ENCODE results near the gene RNF138. TPM values are rescaled to one million over a fixed set of nuclear protein-coding genes. Genes with fewer than 3 reads are reported as not detected.
A peak's percentile ranks its signal among the peaks of the same experiment; 100 is the strongest.

RNF138 gene
- polyA plus RNA-seq, 1 donor (not counting 4 experiments of a cell fraction or from before 2014, with no cell fraction given) = 18.0 TPM

GRCh38 chr18:32048507-32049091, 43.1 kb upstream of the RNF138 start:
- H4K20me1 ChIP-seq (ENCODE audit: control insufficient read depth, extremely low read depth, insufficient read depth, low read length) = no peaks in the 10 kb centered on the region
- DNase-seq (ENCODE audit: low read depth, low spot score) (no peak), FAIRE-seq (no peak)
- TF ChIP-seq CTCF (optimal IDR thresholded peaks at IDR 0.05 in 1 of 3, IDR thresholded peaks at IDR 0.05 in 1 of 3, conservative IDR thresholded peaks at IDR 0.05 in 1 of 3; ENCODE audit: extremely low read depth in 1 of 3, insufficient read depth in 2 of 3, low read length in 3 of 3) = no peak
- no peak for TF ChIP-seq EZH2 (IDR thresholded peaks at IDR 0.05; ENCODE audit: low read length)
- no peak overlapping the region for H3K4me3 ChIP-seq (ENCODE audit: control insufficient read depth in 2 of 3, extremely low read depth in 1 of 3, insufficient read depth in 2 of 3, low read depth in 1 of 3, low read length in 3 of 3)
- H3K9me1 ChIP-seq (ENCODE audit: control insufficient read depth, extremely low read depth, insufficient read depth, low read length) = peaks cover 2% of the 10 kb centered on the region
- H3K27me3 ChIP-seq (ENCODE audit: control insufficient read depth, extremely low read depth, insufficient read depth, low read length) = no peaks in the 10 kb centered on the region
- no peak overlapping the region for H3K4me2 ChIP-seq (ENCODE audit: control insufficient read depth, extremely low read depth, insufficient read depth, low read depth, low read length)
- no peaks in the 10 kb centered on the region for H3K9me3 ChIP-seq (ENCODE audit: control insufficient read depth, low read depth, low read length)
- no peaks in the 10 kb centered on the region for H3K79me2 ChIP-seq (ENCODE audit: control insufficient read depth, insufficient read depth, low read length)
- H2AFZ ChIP-seq (ENCODE audit: control insufficient read depth, low read length) = no peak overlapping the region
- no peak overlapping the region for H3K9ac ChIP-seq (ENCODE audit: control insufficient read depth, extremely low read depth, insufficient read depth, low read length)
- H3K27ac ChIP-seq (ENCODE audit: control insufficient read depth, insufficient read depth, low read length) = no peak overlapping the region
- dilution Hi-C loops (cut with MboI; ENCODE audit: extremely low pct_ligation_motif_present, low sequenced_read_pairs) = no loop called here
- H3K36me3 ChIP-seq (ENCODE audit: control insufficient read depth in 2 of 2, extremely low read depth in 1 of 2, insufficient read depth in 2 of 2, low read length in 2 of 2) = no peaks in the 10 kb centered on the region
- H3K4me1 ChIP-seq (ENCODE audit: control insufficient read depth, extremely low read depth, insufficient read depth, low read length) = peaks cover 6% of the 10 kb centered on the region

GRCh38 chr18:32049393-32050171, 42.1 kb upstream of the RNF138 start:
- FAIRE-seq = no peak
- dilution Hi-C loops (cut with MboI; ENCODE audit: extremely low pct_ligation_motif_present, low sequenced_read_pairs) = no loop called here
- DNase-seq (ENCODE audit: low read depth, low spot score) = no peak
- Histone ChIP-seq H3K4me1 (ENCODE audit: control insufficient read depth, extremely low read depth, insufficient read depth, low read length) (peaks cover 6% of the 10 kb centered on the region), H3K9me3 (ENCODE audit: control insufficient read depth, low read depth, low read length) (no peaks in the 10 kb centered on the region), H3K79me2 (ENCODE audit: control insufficient read depth, insufficient read depth, low read length) (no peaks in the 10 kb centered on the region), H3K27me3 (ENCODE audit: control insufficient read depth, extremely low read depth, insufficient read depth, low read length) (no peaks in the 10 kb centered on the region), H3K4me2 (ENCODE audit: control insufficient read depth, extremely low read depth, insufficient read depth, low read depth, low read length) (peak overlapping the region; percentile 29), H3K9ac (ENCODE audit: control insufficient read depth, extremely low read depth, insufficient read depth, low read length) (no peak overlapping the region), H3K4me3 (ENCODE audit: control insufficient read depth in 2 of 3, extremely low read depth in 1 of 3, insufficient read depth in 2 of 3, low read depth in 1 of 3, low read length in 3 of 3) (no peak overlapping the region), H4K20me1 (ENCODE audit: control insufficient read depth, extremely low read depth, insufficient read depth, low read length) (no peaks in the 10 kb centered on the region), H3K9me1 (ENCODE audit: control insufficient read depth, extremely low read depth, insufficient read depth, low read length) (peaks cover 2% of the 10 kb centered on the region), H3K36me3 (ENCODE audit: control insufficient read depth in 2 of 2, extremely low read depth in 1 of 2, insufficient read depth in 2 of 2, low read length in 2 of 2) (no peaks in the 10 kb centered on the region), H3K27ac (ENCODE audit: control insufficient read depth, insufficient read depth, low read length) (no peak overlapping the region), H2AFZ (ENCODE audit: control insufficient read depth, low read length) (no peak overlapping the region)
- TF ChIP-seq CTCF (optimal IDR thresholded peaks at IDR 0.05 in 1 of 3, IDR thresholded peaks at IDR 0.05 in 1 of 3, conservative IDR thresholded peaks at IDR 0.05 in 1 of 3; ENCODE audit: extremely low read depth in 1 of 3, insufficient read depth in 2 of 3, low read length in 3 of 3) = no peak
